HepG2 (cell line): ENCODE data around the gene SPATA25. TPM values are rescaled to one million over a fixed set of nuclear protein-coding genes. Genes with fewer than 3 reads are reported as not detected.

ENCODE experiments used
- CERS6 ChIP-seq: sonication (generic); formaldehyde crosslinking; IDR thresholded peaks from 2 replicates; pipeline ENCODE4 v1.5.0; 2020; ENCODE audit warnings: missing genetic modification reagents
- DZIP1 ChIP-seq: sonication (generic); formaldehyde crosslinking; IDR thresholded peaks from 2 replicates; pipeline ENCODE4 v1.5.0; 2020; ENCODE audit warnings: mild to moderate bottlenecking, missing genetic modification reagents
- FOXM1 ChIP-seq: sonication (generic); formaldehyde crosslinking; IDR thresholded peaks from 2 replicates; pipeline ENCODE4 v1.5.0; 2020; ENCODE audit warnings: missing genetic modification reagents
- HDAC1 ChIP-seq: sonication (generic); formaldehyde crosslinking; IDR thresholded peaks from 2 replicates; pipeline ENCODE4 v1.5.1; 2020; ENCODE audit warnings: mild to moderate bottlenecking, missing genetic modification reagents
- HDAC6 ChIP-seq: fragments of 200-600 bp; sonication (generic); IDR thresholded peaks from 2 replicates; pipeline ENCODE4 v1.7.0; 2017; ENCODE audit warnings: mild to moderate bottlenecking, antibody characterized with exemption, low read length, low read depth
- HNRNPK ChIP-seq: fragments of 200-400 bp; formaldehyde crosslinking; IDR thresholded peaks from 2 replicates; pipeline ENCODE4 v1.6.1; 2018; ENCODE audit warnings: low read length, low read depth, moderate library complexity, mild to moderate bottlenecking; ENCODE audit not compliant: poor library complexity, severe bottlenecking
- HOXA3 ChIP-seq: sonication (generic); formaldehyde crosslinking; IDR thresholded peaks from 2 replicates; pipeline ENCODE4 v1.5.0; 2020; ENCODE audit warnings: missing genetic modification reagents
- NFYC ChIP-seq: IDR thresholded peaks from 2 replicates; pipeline ENCODE4 v1.6.1; 2016; ENCODE audit warnings: missing genetic modification reagents, missing compliant biosample characterization
- PRDM15 ChIP-seq: sonication (generic); formaldehyde crosslinking; IDR thresholded peaks from 2 replicates; pipeline ENCODE4 v1.4.0; 2020; ENCODE audit warnings: missing genetic modification reagents
- PRDM4 ChIP-seq: sonication (generic); formaldehyde crosslinking; IDR thresholded peaks from 2 replicates; pipeline ENCODE4 v1.9.0; 2021; ENCODE audit warnings: missing genetic modification reagents, borderline replicate concordance
- ZBTB21 ChIP-seq: sonication (generic); formaldehyde crosslinking; IDR thresholded peaks from 2 replicates; pipeline ENCODE4 v1.4.0; 2020; ENCODE audit warnings: missing genetic modification reagents
- ZFP90 ChIP-seq: sonication (generic); formaldehyde crosslinking; IDR thresholded peaks from 2 replicates; pipeline ENCODE4 v1.8.0; 2022; ENCODE audit warnings: missing genetic modification reagents, mild to moderate bottlenecking, inconsistent platforms, borderline replicate concordance
- ZNF136 ChIP-seq: sonication (generic); formaldehyde crosslinking; IDR thresholded peaks from 2 replicates; pipeline ENCODE4 v1.8.1; 2022; ENCODE audit warnings: low read depth, mild to moderate bottlenecking, moderate library complexity, missing genetic modification reagents
- ZNF234 ChIP-seq: sonication (generic); formaldehyde crosslinking; conservative IDR thresholded peaks from 2 replicates; pipeline ENCODE4 v1.5.1; 2020; ENCODE audit warnings: mild to moderate bottlenecking, missing genetic modification reagents
- ZNF256 ChIP-seq: sonication (generic); formaldehyde crosslinking; conservative IDR thresholded peaks from 2 replicates; pipeline ENCODE4 v1.4.0; 2020; ENCODE audit warnings: missing genetic modification reagents
- ZNF367 ChIP-seq: sonication (generic); formaldehyde crosslinking; IDR thresholded peaks from 2 replicates; pipeline ENCODE4 v1.4.0; 2020; ENCODE audit warnings: missing genetic modification reagents, borderline replicate concordance
- ZNF776 ChIP-seq: sonication (generic); formaldehyde crosslinking; IDR thresholded peaks from 2 replicates; pipeline ENCODE4 v1.4.0; 2020; ENCODE audit warnings: mild to moderate bottlenecking, missing genetic modification reagents
- polyA plus RNA-seq, 8 experiments: library from polyadenylated mRNA; depleted of rRNA in 3 of 8; stranded (reverse) in 7 of 8; unstranded in 1 of 8; fragments of >200 nt; fragmentation: Illumina TruSeq in 4 of 8; extraction: Trizol in 4 of 8; gene quantifications; 2 replicates each; pipeline versions ENCODE4 v1.2.1 to v1.2.3, GENCODE V29; 2011 to 2016; ENCODE audit warnings: low read depth in 4 of 8, missing spikeins in 1 of 8, mixed read lengths in 1 of 8; ENCODE audit not compliant: insufficient read depth in 1 of 8
- total RNA-seq, 5 experiments: library from RNA; depleted of rRNA; stranded (reverse); fragments of >200 nt; fragmentation: Illumina TruSeq; extraction: Trizol; gene quantifications; 2 replicates each; pipeline ENCODE4 v1.2.3, GENCODE V29; 2016; ENCODE audit warnings: low read depth in 1 of 5
- TF ChIP-seq, protein P1 (sequence below): sonication (generic); formaldehyde crosslinking; IDR thresholded peaks from 2 replicates; pipeline ENCODE4 v1.5.0; 2020; ENCODE audit warnings: missing genetic modification reagents

Gene SPATA25
- total and polyA plus RNA-seq, 2 of the 13 experiments (the other 11 are each of a cell fraction or from before 2014, with no cell fraction given), result 4.8 to 7.6 TPM

GRCh38 chr20:45867136-45867818 is 20.1 kb downstream of the SPATA25 start (continued):
- TF ChIP-seq ZNF776 (CRISPR knock-in tag) (no peak), HDAC1 (CRISPR knock-in tag) (0 out of 2 replicates have a peak, but pooled peaks have one; percentile 38), PRDM4 (CRISPR knock-in tag) (no peak), ZNF256 (CRISPR knock-in tag) (no peak), HDAC6 (no peak), CERS6 (CRISPR knock-in tag) (no peak), ZNF367 (CRISPR knock-in tag) (no peak), ZNF234 (CRISPR knock-in tag) (no peak), DZIP1 (CRISPR knock-in tag) (no peak), ZNF136 (CRISPR knock-in tag) (no peak), FOXM1 (CRISPR knock-in tag) (no peak), NFYC (CRISPR knock-in tag) (0 out of 2 replicates have a peak, but pooled peaks have one; percentile 7), ZFP90 (CRISPR knock-in tag) (no peak), ZBTB21 (CRISPR knock-in tag) (no peak), HOXA3 (CRISPR knock-in tag) (0 out of 2 replicates have a peak, but pooled peaks have one; percentile 15), PRDM15 (CRISPR knock-in tag) (no peak), HNRNPK (no peak)
- TF ChIP-seq, protein P1, sequence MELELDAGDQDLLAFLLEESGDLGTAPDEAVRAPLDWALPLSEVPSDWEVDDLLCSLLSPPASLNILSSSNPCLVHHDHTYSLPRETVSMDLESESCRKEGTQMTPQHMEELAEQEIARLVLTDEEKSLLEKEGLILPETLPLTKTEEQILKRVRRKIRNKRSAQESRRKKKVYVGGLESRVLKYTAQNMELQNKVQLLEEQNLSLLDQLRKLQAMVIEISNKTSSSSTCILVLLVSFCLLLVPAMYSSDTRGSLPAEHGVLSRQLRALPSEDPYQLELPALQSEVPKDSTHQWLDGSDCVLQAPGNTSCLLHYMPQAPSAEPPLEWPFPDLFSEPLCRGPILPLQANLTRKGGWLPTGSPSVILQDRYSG (CRISPR knock-in tag), result 0 out of 2 replicates have a peak, but pooled peaks have one; percentile 52
